Measurements from ENCODE around the gene IGFBP2. TPM values are rescaled to one million over a fixed set of nuclear protein-coding genes. Genes with fewer than 3 reads are reported as not detected.

IGFBP2 gene
- total and polyA plus RNA-seq, 2 of the 4 experiments (the other 2 are of a cell fraction), result 33.5 to 236 TPM

DNA sequence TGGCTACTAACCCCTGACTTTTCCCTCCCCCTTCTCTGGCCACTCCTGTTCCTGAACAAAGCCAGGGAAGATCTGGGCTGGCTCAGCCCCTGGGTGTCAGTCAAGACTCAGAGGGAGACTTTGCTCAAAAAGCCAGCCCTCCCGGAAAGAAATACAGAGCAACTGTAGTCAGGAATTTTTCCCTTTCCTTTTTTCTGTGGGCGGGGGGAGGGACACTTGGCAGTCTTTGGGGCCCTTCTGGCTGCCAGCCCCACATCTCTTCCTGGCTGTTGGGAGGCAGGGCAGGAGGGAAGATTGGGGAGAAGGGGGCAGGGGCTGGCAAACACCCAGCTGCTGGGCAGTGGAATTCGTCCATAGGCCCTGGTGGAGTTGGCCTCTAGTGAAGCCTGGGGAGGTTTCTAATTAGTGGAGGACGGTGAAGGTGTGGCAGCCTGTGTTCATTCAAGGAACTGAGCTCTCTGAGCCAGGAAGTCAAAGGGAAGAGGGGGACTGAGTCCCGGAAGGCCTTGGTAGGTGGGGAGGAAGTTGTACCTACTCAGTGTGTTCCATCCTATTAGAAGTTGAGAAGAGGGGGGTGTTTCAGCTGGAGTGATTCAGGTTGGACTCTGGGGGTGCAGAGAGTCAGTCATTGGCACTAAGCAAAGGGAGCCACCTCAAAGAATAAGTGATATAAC, 10.9 kb downstream of the IGFBP2 start:
- no peak overlapping the region for H2BK120ac ChIP-seq (ENCODE audit: low read depth, low read length)
- intact Hi-C loops (cut with micrococcal nuclease), result no loop called here
- ChIA-PET POLR2A (ENCODE audit: unreplicated experiment) (no interaction called here), CTCF (interaction anchor here (0.6 kb wide), 1 partner anchor 374 kb away, joined by 3 read pairs; no protein-coding TSS in a partner anchor)
- no peak overlapping the region; the same call in 1 of the 2 replicates for H4K91ac ChIP-seq (ENCODE audit: insufficient read depth, low read depth, low read length)
- H3K4me3 ChIP-seq (ENCODE audit: insufficient read depth, low read depth, low read length), result no peak overlapping the region
- no peak overlapping the region for H2BK5ac ChIP-seq (ENCODE audit: low read depth, low read length, poor library complexity, severe bottlenecking)
- peak overlapping the region; percentile 8; the same call in 1 of the 2 replicates for H3K18ac ChIP-seq (ENCODE audit: low read depth, low read length)
- BruUV-seq (replicated peaks), result no TSS peak
- no peaks in the 10 kb centered on the region for H3K36me3 ChIP-seq (ENCODE audit: control insufficient read depth, insufficient read depth, low read length)
- no peak overlapping the region for H3K56ac ChIP-seq (ENCODE audit: extremely low read depth, insufficient read depth, low read length)
- H3K23ac ChIP-seq (ENCODE audit: low read depth, low read length), result no peak overlapping the region
- H2AK5ac ChIP-seq (ENCODE audit: low read depth, low read length), result no peak overlapping the region
- no peak overlapping the region for H3K4me2 ChIP-seq (ENCODE audit: low read depth, low read length)
- peak overlapping the region; percentile 69 for H2AFZ ChIP-seq (replicated peaks; ENCODE audit: low read length, poor library complexity)
- no peak overlapping the region for H3K9ac ChIP-seq (ENCODE audit: low read depth, low read length)
- H2BK15ac ChIP-seq (ENCODE audit: low read depth, low read length), result no peak overlapping the region
- no peak overlapping the region for H2AK9ac ChIP-seq (replicated peaks; ENCODE audit: low read depth, low read length, poor library complexity)
- TF ChIP-seq, protein P1, sequence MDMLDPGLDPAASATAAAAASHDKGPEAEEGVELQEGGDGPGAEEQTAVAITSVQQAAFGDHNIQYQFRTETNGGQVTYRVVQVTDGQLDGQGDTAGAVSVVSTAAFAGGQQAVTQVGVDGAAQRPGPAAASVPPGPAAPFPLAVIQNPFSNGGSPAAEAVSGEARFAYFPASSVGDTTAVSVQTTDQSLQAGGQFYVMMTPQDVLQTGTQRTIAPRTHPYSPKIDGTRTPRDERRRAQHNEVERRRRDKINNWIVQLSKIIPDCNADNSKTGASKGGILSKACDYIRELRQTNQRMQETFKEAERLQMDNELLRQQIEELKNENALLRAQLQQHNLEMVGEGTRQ (IDR thresholded peaks at IDR 0.05; ENCODE audit: low read depth, low read length), result no peak
- no peak for TF ChIP-seq RFX5 (IDR thresholded peaks at IDR 0.05; ENCODE audit: low read depth, low read length)
- TF ChIP-seq, protein P2, sequence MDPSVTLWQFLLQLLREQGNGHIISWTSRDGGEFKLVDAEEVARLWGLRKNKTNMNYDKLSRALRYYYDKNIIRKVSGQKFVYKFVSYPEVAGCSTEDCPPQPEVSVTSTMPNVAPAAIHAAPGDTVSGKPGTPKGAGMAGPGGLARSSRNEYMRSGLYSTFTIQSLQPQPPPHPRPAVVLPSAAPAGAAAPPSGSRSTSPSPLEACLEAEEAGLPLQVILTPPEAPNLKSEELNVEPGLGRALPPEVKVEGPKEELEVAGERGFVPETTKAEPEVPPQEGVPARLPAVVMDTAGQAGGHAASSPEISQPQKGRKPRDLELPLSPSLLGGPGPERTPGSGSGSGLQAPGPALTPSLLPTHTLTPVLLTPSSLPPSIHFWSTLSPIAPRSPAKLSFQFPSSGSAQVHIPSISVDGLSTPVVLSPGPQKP (IDR thresholded peaks at IDR 0.05; ENCODE audit: borderline replicate concordance, low read depth, low read length), result no peak
- no peak for TF ChIP-seq MAFK (IDR thresholded peaks at IDR 0.05; ENCODE audit: low read depth, low read length)
- no peak overlapping the region for H3K14ac ChIP-seq (replicated peaks; ENCODE audit: low read depth, low read length)
- no peaks in the 10 kb centered on the region for H4K20me1 ChIP-seq (ENCODE audit: insufficient read depth, low read length)
- no peak overlapping the region for H2BK20ac ChIP-seq (ENCODE audit: low read depth, low read length)
- WGBS, 2 experiments (ENCODE audit: extremely low coverage in 2 of 2, insufficient read length in 1 of 2), result 71% methylated on average over 1 of the region's 5 CpGs; no CpG with 5 or more reads in 1 of the 2 experiments
- DNase-seq (peak; percentile 31), ATAC-seq (ENCODE audit: low read depth) (peak; percentile 77)
- H3K27ac ChIP-seq (ENCODE audit: insufficient read depth, low read length), result no peak overlapping the region
- no peaks in the 10 kb centered on the region for H3K79me1 ChIP-seq (ENCODE audit: low read depth in 1 of 2, low read length in 2 of 2)
- no peak overlapping the region for H3K4ac ChIP-seq (ENCODE audit: low read depth, low read length)
- in situ Hi-C loops (cut with MboI; ENCODE audit: low sequenced_read_pairs), result no loop called here
- dilution Hi-C loops (cut with HindIII; ENCODE audit: low sequenced_read_pairs, unreplicated experiment), result no loop called here
- H3K27me3 ChIP-seq (ENCODE audit: control insufficient read depth, insufficient read depth, low read length), result no peaks in the 10 kb centered on the region
- peak overlapping the region; percentile 30; the same call in 1 of the 2 replicates for H4K5ac ChIP-seq (ENCODE audit: low read depth, low read length)
- H3K9me1 ChIP-seq (ENCODE audit: insufficient read depth, low read length), result no peaks in the 10 kb centered on the region
- H3K9me3 ChIP-seq (ENCODE audit: control insufficient read depth, insufficient read depth, low read length), result no peaks in the 10 kb centered on the region
- H3K4me1 ChIP-seq (ENCODE audit: control insufficient read depth, insufficient read depth, low read length), result peaks cover 10% of the 10 kb centered on the region; the same call in 1 of the 2 replicates
- H4K8ac ChIP-seq (ENCODE audit: low read depth in 2 of 2, low read length in 2 of 2), result 0 out of 4 replicates have a peak overlapping the region, but pooled peaks of 1 of the 2 experiments have one; percentile 10
